ENCODE measurements around the gene CAV1.

The CAV1 gene

GRCh38 chr7:116574025-116574822 lies 49.4 kb downstream of the CAV1 start:
- TF ChIP-seq CTCF (IDR thresholded peaks at IDR 0.05; ENCODE audit: low read depth, low read length, missing control alignments): no peak
- in situ Hi-C loops (cut with HindIII; ENCODE audit: low sequenced_read_pairs): no loop called here
- no peak overlapping the region for H3K4me3 ChIP-seq (ENCODE audit: low read depth, low read length)
- no peak for DNase-seq (ENCODE audit: low read depth)

- DNase-seq (ENCODE audit: low read depth): no peak
- TF ChIP-seq CTCF (IDR thresholded peaks at IDR 0.05; ENCODE audit: low read depth, low read length, missing control alignments): no peak
- no peak overlapping the region for H3K4me3 ChIP-seq (ENCODE audit: low read depth, low read length)
- in situ Hi-C loops (cut with HindIII; ENCODE audit: low sequenced_read_pairs): loop anchor here (5.0 kb wide), 1 partner anchor 54 kb away; no protein-coding TSS in a partner anchor
Measured at GRCh38 chr7:116575853-116576252, 51.0 kb downstream of the CAV1 start.

- no peak overlapping the region for H3K4me3 ChIP-seq (ENCODE audit: low read depth, low read length)
- in situ Hi-C loops (cut with HindIII; ENCODE audit: low sequenced_read_pairs): loop anchor here (5.0 kb wide), 1 partner anchor 54 kb away; no protein-coding TSS in a partner anchor
- no peak for TF ChIP-seq CTCF (IDR thresholded peaks at IDR 0.05; ENCODE audit: low read depth, low read length, missing control alignments)
- peak; percentile 77 for DNase-seq (ENCODE audit: low read depth)
Measured at GRCh38 chr7:116576350-116577319, 51.8 kb downstream of the CAV1 start.

GRCh38 chr7:116577320-116577871 lies 52.6 kb downstream of the CAV1 start:
- in situ Hi-C loops (cut with HindIII; ENCODE audit: low sequenced_read_pairs): loop anchor here (5.0 kb wide), 1 partner anchor 55 kb away; no protein-coding TSS in a partner anchor
- no peak overlapping the region for H3K4me3 ChIP-seq (ENCODE audit: low read depth, low read length)
- TF ChIP-seq CTCF (IDR thresholded peaks at IDR 0.05; ENCODE audit: low read depth, low read length, missing control alignments): no peak
- no peak for DNase-seq (ENCODE audit: low read depth)

GRCh38 chr7:116578526-116578925 lies 53.7 kb downstream of the CAV1 start:
- no peak for DNase-seq (ENCODE audit: low read depth)
- no peak overlapping the region for H3K4me3 ChIP-seq (ENCODE audit: low read depth, low read length)
- no peak for TF ChIP-seq CTCF (IDR thresholded peaks at IDR 0.05; ENCODE audit: low read depth, low read length, missing control alignments)
- in situ Hi-C loops (cut with HindIII; ENCODE audit: low sequenced_read_pairs): loop anchor here (5.0 kb wide), 1 partner anchor 56 kb away; no protein-coding TSS in a partner anchor

- DNase-seq (ENCODE audit: low read depth): no peak
- in situ Hi-C loops (cut with HindIII; ENCODE audit: low sequenced_read_pairs): loop anchor here (5.0 kb wide), 1 partner anchor 57 kb away; no protein-coding TSS in a partner anchor
- no peak for TF ChIP-seq CTCF (IDR thresholded peaks at IDR 0.05; ENCODE audit: low read depth, low read length, missing control alignments)
- no peak overlapping the region for H3K4me3 ChIP-seq (ENCODE audit: low read depth, low read length)
Measured at GRCh38 chr7:116579322-116579721, 54.5 kb downstream of the CAV1 start.
